CD4-positive, CD25-positive, alpha-beta regulatory T cell (primary cell): ENCODE data around the gene MAST4. TPM values are rescaled to one million over a fixed set of nuclear protein-coding genes. Genes with fewer than 3 reads are reported as not detected.

ENCODE experiments used
- ATAC-seq, 2 donors: fragments of 150-1000 bp; cut with Tn5 transposase; one replicate each; pipeline ENCODE4 v1.10.0; 2021; ENCODE audit warnings: low read depth in 2 of 2, moderate number of reproducible peaks in 2 of 2, moderate library complexity in 1 of 2
- DNase-seq, 3 donors: peaks; one replicate each; pipeline versions ENCODE4 v3.0.0 to v3.0.0-alpha.2; 2012 to 2022; ENCODE audit warnings: mixed read lengths in 1 of 3
- H3K27ac ChIP-seq: one replicate; pipeline ENCODE4 v1.7.0; 2013; ENCODE audit warnings: mild to moderate bottlenecking, low read length; ENCODE audit not compliant: insufficient read depth, poor library complexity, severe bottlenecking
- H3K27me3 ChIP-seq: one replicate; pipeline ENCODE4 v1.7.0; 2013; ENCODE audit warnings: low read length; ENCODE audit not compliant: control insufficient read depth, insufficient read depth
- H3K36me3 ChIP-seq: one replicate; pipeline ENCODE4 v1.7.0; 2013; ENCODE audit warnings: mild to moderate bottlenecking, low read length, moderate library complexity; ENCODE audit not compliant: control insufficient read depth, insufficient read depth
- H3K4me1 ChIP-seq: 2 replicates; pipeline ENCODE4 v1.7.0; 2013; ENCODE audit warnings: mild to moderate bottlenecking, low read length; ENCODE audit not compliant: insufficient read depth, control insufficient read depth, poor library complexity, severe bottlenecking
- H3K4me3 ChIP-seq: one replicate; pipeline ENCODE4 v1.7.0; 2013; ENCODE audit warnings: low read depth, mild to moderate bottlenecking, low read length, moderate library complexity
- H3K9me3 ChIP-seq, 2 experiments: 1 replicate in 1 of 2; 2 replicates in 1 of 2; pipeline ENCODE4 v1.7.0; 2013; ENCODE audit warnings: low read length in 2 of 2, mild to moderate bottlenecking in 1 of 2, moderate library complexity in 1 of 2; ENCODE audit not compliant: control insufficient read depth in 2 of 2
- H3K27ac Mint-ChIP-seq, 3 donors: one replicate each; pipeline ENCODE4 v1.8.0; 2020 to 2022; ENCODE audit warnings: mild to moderate bottlenecking in 3 of 3, mixed read lengths in 3 of 3, moderate library complexity in 2 of 3
- H3K27me3 Mint-ChIP-seq: one replicate; pipeline ENCODE4 v1.8.0; 2022; ENCODE audit warnings: mild to moderate bottlenecking, mixed read lengths
- H3K36me3 Mint-ChIP-seq: one replicate; pipeline ENCODE4 v1.8.0; 2020; ENCODE audit warnings: mixed read lengths
- H3K4me1 Mint-ChIP-seq, 4 donors: one replicate each; pipeline ENCODE4 v1.8.0; 2020 to 2022; ENCODE audit warnings: mixed read lengths in 4 of 4, mild to moderate bottlenecking in 1 of 4
- H3K4me3 Mint-ChIP-seq, 4 donors: one replicate each; pipeline ENCODE4 v1.8.0; 2020 to 2022; ENCODE audit warnings: mild to moderate bottlenecking in 4 of 4, mixed read lengths in 4 of 4, moderate library complexity in 3 of 4
- H3K9me3 Mint-ChIP-seq, 7 donors: one replicate each; pipeline ENCODE4 v1.8.0; 2020 to 2022; ENCODE audit warnings: mixed read lengths in 7 of 7, mild to moderate bottlenecking in 3 of 7, moderate library complexity in 2 of 7
- polyA plus RNA-seq, 4 donors: library from polyadenylated mRNA; unstranded; fragments of 300-500 nt; fragmentation: Illumina TruSeq; gene quantifications; one replicate each; pipeline ENCODE4 v1.2.3, GENCODE V29; 2021
- total RNA-seq: library from RNA; stranded (reverse); gene quantifications from one replicate; pipeline ENCODE4 v1.2.3, GENCODE V29; 2022

Gene MAST4
- total and polyA plus RNA-seq, 5 donors from 2014 or later: 11.7 to 54.1 (median 12.7) TPM

GRCh38 chr5:66927140-66927539 lies 330.9 kb downstream of the MAST4 start:
- Mint-ChIP-seq H3K4me3 (no peak overlapping the region), H3K27ac (no peak overlapping the region), H3K9me3 (peaks cover 0 to 1% (median 0%) of the 10 kb centered on the region in 7 donors), H3K36me3 (no peaks in the 10 kb centered on the region), H3K4me1 (no peaks in the 10 kb centered on the region), H3K27me3 (peaks cover 9% of the 10 kb centered on the region)
- Histone ChIP-seq H3K27ac (no peak overlapping the region), H3K9me3 (no peaks in the 10 kb centered on the region), H3K36me3 (no peaks in the 10 kb centered on the region), H3K4me3 (no peak overlapping the region), H3K4me1 (no peaks in the 10 kb centered on the region), H3K27me3 (peaks cover 1% of the 10 kb centered on the region)
- no peak for DNase-seq
- ATAC-seq: no peak

- Mint-ChIP-seq H3K36me3 (no peaks in the 10 kb centered on the region), H3K27me3 (peaks cover 5% of the 10 kb centered on the region), H3K4me1 (no peaks in the 10 kb centered on the region), H3K27ac (no peak overlapping the region), H3K4me3 (no peak overlapping the region), H3K9me3 (peaks cover 0 to 1% (median 0%) of the 10 kb centered on the region in 7 donors)
- ATAC-seq (no peak), DNase-seq (no peak)
- no peaks in the 10 kb centered on the region for H3K9me3 ChIP-seq
- H3K4me3 ChIP-seq: no peak overlapping the region
- peaks cover 1% of the 10 kb centered on the region for H3K27me3 ChIP-seq
- no peaks in the 10 kb centered on the region for H3K36me3 ChIP-seq
- no peaks in the 10 kb centered on the region for H3K4me1 ChIP-seq
- no peak overlapping the region for H3K27ac ChIP-seq
These were observed 333.1 kb downstream of the MAST4 start for GRCh38 chr5:66929281-66929680.

GRCh38 chr5:66929995-66930394 lies 333.8 kb downstream of the MAST4 start:
- DNase-seq (no peak), ATAC-seq (no peak)
- H3K4me1 ChIP-seq: no peaks in the 10 kb centered on the region
- H3K27ac Mint-ChIP-seq: no peak overlapping the region
- H3K9me3 Mint-ChIP-seq: peaks cover 0 to 1% (median 0%) of the 10 kb centered on the region in 7 donors
- H3K36me3 ChIP-seq: no peaks in the 10 kb centered on the region
- H3K4me3 Mint-ChIP-seq: no peak overlapping the region
- H3K27ac ChIP-seq: no peak overlapping the region
- H3K4me3 ChIP-seq: no peak overlapping the region
- peaks cover 5% of the 10 kb centered on the region for H3K27me3 Mint-ChIP-seq
- no peaks in the 10 kb centered on the region for H3K9me3 ChIP-seq
- H3K27me3 ChIP-seq: peaks cover 1% of the 10 kb centered on the region
- H3K36me3 Mint-ChIP-seq: no peaks in the 10 kb centered on the region
- H3K4me1 Mint-ChIP-seq: no peaks in the 10 kb centered on the region

DNA sequence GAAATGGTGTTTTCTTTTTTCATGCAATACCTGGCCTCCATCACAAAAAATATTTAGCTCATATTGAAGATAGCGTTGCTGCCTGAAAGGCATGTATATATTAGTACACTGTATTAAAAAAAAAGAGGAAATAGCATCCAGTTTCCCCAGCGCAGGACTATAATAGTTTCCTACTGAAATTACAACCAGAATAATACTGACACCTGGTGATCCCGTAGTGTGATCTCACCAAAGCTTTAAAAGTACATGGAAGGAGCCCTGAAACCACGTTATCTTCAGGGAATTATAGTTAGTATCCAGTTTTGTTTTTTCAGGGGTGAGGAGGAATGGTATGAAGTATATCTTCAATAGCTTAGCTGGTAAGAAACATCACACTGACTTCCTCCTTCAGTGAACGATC lies 335.5 kb downstream of the MAST4 start:
- H3K4me1 Mint-ChIP-seq: no peaks in the 10 kb centered on the region
- H3K4me1 ChIP-seq: no peaks in the 10 kb centered on the region
- H3K36me3 Mint-ChIP-seq: no peaks in the 10 kb centered on the region
- H3K27ac Mint-ChIP-seq: no peak overlapping the region
- H3K27me3 Mint-ChIP-seq: peaks cover 2% of the 10 kb centered on the region
- peaks cover 0 to 1% (median 0%) of the 10 kb centered on the region in 7 donors for H3K9me3 Mint-ChIP-seq
- H3K4me3 Mint-ChIP-seq: no peak overlapping the region
- H3K9me3 ChIP-seq: no peaks in the 10 kb centered on the region
- DNase-seq (no peak), ATAC-seq (no peak)
- no peaks in the 10 kb centered on the region for H3K36me3 ChIP-seq
- no peak overlapping the region for H3K27ac ChIP-seq
- H3K27me3 ChIP-seq: peaks cover 1% of the 10 kb centered on the region
- no peak overlapping the region for H3K4me3 ChIP-seq

DNA sequence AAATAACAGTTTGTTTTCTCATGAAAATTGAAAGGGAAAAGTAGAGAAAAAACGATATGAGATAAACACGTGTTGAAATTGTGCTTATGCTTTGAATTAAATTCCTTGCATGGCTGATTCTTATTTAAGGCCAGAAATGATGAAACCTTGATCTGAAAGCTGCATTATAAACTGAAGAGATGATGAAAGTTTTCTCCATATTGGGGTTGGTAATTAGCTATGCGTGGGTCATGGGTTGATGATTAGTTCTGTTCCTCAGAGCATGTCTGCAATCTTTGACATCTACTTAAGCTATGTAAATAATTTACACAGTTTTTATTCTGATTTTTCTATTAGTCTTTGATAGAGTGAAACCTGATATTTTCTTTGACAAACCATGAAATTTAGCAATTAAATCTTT lies 336.3 kb downstream of the MAST4 start:
- ATAC-seq (no peak), DNase-seq (no peak)
- Histone ChIP-seq H3K4me3 (no peak overlapping the region), H3K9me3 (no peaks in the 10 kb centered on the region), H3K36me3 (no peaks in the 10 kb centered on the region), H3K4me1 (no peaks in the 10 kb centered on the region), H3K27me3 (no peaks in the 10 kb centered on the region), H3K27ac (no peak overlapping the region)
- H3K27ac Mint-ChIP-seq: no peak overlapping the region
- no peak overlapping the region for H3K4me3 Mint-ChIP-seq
- H3K36me3 Mint-ChIP-seq: no peaks in the 10 kb centered on the region
- H3K9me3 Mint-ChIP-seq: peaks cover 0 to 1% (median 0%) of the 10 kb centered on the region in 7 donors
- H3K4me1 Mint-ChIP-seq: no peaks in the 10 kb centered on the region
- H3K27me3 Mint-ChIP-seq: no peaks in the 10 kb centered on the region

GRCh38 chr5:66933066-66933465 lies 336.9 kb downstream of the MAST4 start:
- no peaks in the 10 kb centered on the region for H3K36me3 Mint-ChIP-seq
- H3K9me3 ChIP-seq: no peaks in the 10 kb centered on the region
- no peak for DNase-seq
- H3K4me3 ChIP-seq: no peak overlapping the region
- H3K27ac ChIP-seq: no peak overlapping the region
- H3K27me3 Mint-ChIP-seq: no peaks in the 10 kb centered on the region
- no peaks in the 10 kb centered on the region for H3K27me3 ChIP-seq
- no peak overlapping the region for H3K27ac Mint-ChIP-seq
- no peaks in the 10 kb centered on the region for H3K4me1 Mint-ChIP-seq
- no peaks in the 10 kb centered on the region for H3K36me3 ChIP-seq
- no peaks in the 10 kb centered on the region for H3K4me1 ChIP-seq
- no peak overlapping the region for H3K4me3 Mint-ChIP-seq
- no peak for ATAC-seq
- H3K9me3 Mint-ChIP-seq: peaks cover 0 to 1% (median 0%) of the 10 kb centered on the region in 7 donors

GRCh38 chr5:66939094-66939493 lies 342.9 kb downstream of the MAST4 start:
- ATAC-seq (no peak), DNase-seq (no peak)
- no peak overlapping the region for H3K27ac ChIP-seq
- no peak overlapping the region for H3K27ac Mint-ChIP-seq
- H3K27me3 ChIP-seq: no peaks in the 10 kb centered on the region
- peaks cover 0 to 11% (median 0%) of the 10 kb centered on the region in 7 donors for H3K9me3 Mint-ChIP-seq
- H3K9me3 ChIP-seq: peaks cover 0 to 9% of the 10 kb centered on the region in 2 experiments
- no peaks in the 10 kb centered on the region for H3K4me1 ChIP-seq
- H3K36me3 Mint-ChIP-seq: no peaks in the 10 kb centered on the region
- peaks cover 0 to 5% (median 0%) of the 10 kb centered on the region in 4 donors for H3K4me1 Mint-ChIP-seq
- H3K27me3 Mint-ChIP-seq: peaks cover 14% of the 10 kb centered on the region
- H3K36me3 ChIP-seq: no peaks in the 10 kb centered on the region
- H3K4me3 Mint-ChIP-seq: no peak overlapping the region
- H3K4me3 ChIP-seq: no peak overlapping the region
